Smooth muscle cell (in vitro differentiated cells): ENCODE results near the gene DLX6. TPM values are rescaled to one million over a fixed set of nuclear protein-coding genes. Genes with fewer than 3 reads are reported as not detected.

Experiments
- DNase-seq: peaks from one replicate; lab custom pipeline; 2025; ENCODE audit not compliant: unreplicated experiment; lab: John Stamatoyannopoulos, UW
- H2AFZ ChIP-seq: fragments of 200-600 bp; sonication (generic); 2 replicates; pipeline ENCODE4 v1.6.0; 2016; ENCODE audit warnings: antibody characterized with exemption, low read depth, mild to moderate bottlenecking
- H3F3A ChIP-seq: fragments of 200-600 bp; sonication (generic); 2 replicates; pipeline ENCODE4 v1.6.0; 2017; ENCODE audit warnings: antibody characterized with exemption, low read depth
- H3K27ac ChIP-seq: fragments of 200-600 bp; sonication (generic); 2 replicates; pipeline ENCODE4 v1.5.1; 2016; ENCODE audit warnings: low read depth, mild to moderate bottlenecking
- H3K27me3 ChIP-seq: fragments of 200-600 bp; sonication (generic); 2 replicates; pipeline ENCODE4 v1.6.1; 2016; ENCODE audit warnings: low read depth, mild to moderate bottlenecking
- H3K36me3 ChIP-seq: fragments of 200-600 bp; sonication (generic); 2 replicates; pipeline ENCODE4 v1.5.1; 2016; ENCODE audit warnings: low read depth
- H3K4me1 ChIP-seq: fragments of 200-600 bp; sonication (generic); 2 replicates; pipeline ENCODE4 v1.5.1; 2016; ENCODE audit warnings: low read depth
- H3K4me2 ChIP-seq: fragments of 200-600 bp; sonication (generic); 2 replicates; pipeline ENCODE4 v1.6.0; 2016; ENCODE audit warnings: mild to moderate bottlenecking
- H3K4me3 ChIP-seq: fragments of 200-600 bp; sonication (generic); 2 replicates; pipeline ENCODE4 v1.5.1; 2016; ENCODE audit warnings: mild to moderate bottlenecking
- H3K79me2 ChIP-seq: fragments of 200-600 bp; sonication (generic); 2 replicates; pipeline ENCODE4 v1.6.0; 2016; ENCODE audit warnings: low read depth, mild to moderate bottlenecking
- H3K9ac ChIP-seq: fragments of 200-600 bp; sonication (generic); 2 replicates; pipeline ENCODE4 v1.6.0; 2016; ENCODE audit warnings: low read depth
- H3K9me3 ChIP-seq: fragments of 200-600 bp; sonication (generic); replicated peaks from 2 replicates; pipeline ENCODE4 v1.5.1; 2016; ENCODE audit warnings: low read depth
- H4K20me1 ChIP-seq: fragments of 200-600 bp; sonication (generic); 2 replicates; pipeline ENCODE4 v1.6.0; 2016; ENCODE audit warnings: low read depth
- WGBS: methylation state at CpG from one replicate; pipeline ENCODE4 v1.1.7; 2016; ENCODE audit warnings: low lambda C conversion rate; 5-methylcytosine and 5-hydroxymethylcytosine counted together
- polyA plus RNA-seq: library from polyadenylated mRNA; unstranded; fragments of >200 nt; fragmentation: Nextera tagmentation; extraction: Ambion mirVana; gene quantifications from 2 replicates; pipeline ENCODE4 v1.2.1, GENCODE V29; 2016
- small RNA-seq: library from RNA; depleted of rRNA; stranded (forward); fragments of <200 nt; gene quantifications from one replicate; pipeline ENCODE3, GENCODE V24; 2014
- total RNA-seq: library from RNA; depleted of rRNA; stranded (reverse); fragments of >200 nt; gene quantifications from 2 replicates; pipeline ENCODE4 v1.2.3, GENCODE V29; 2014
- TF ChIP-seq, protein P1 (sequence below): fragments of 200-600 bp; sonication (generic); IDR thresholded peaks from 2 replicates; pipeline ENCODE4 v1.5.1; 2017; ENCODE audit warnings: borderline replicate concordance, mild to moderate bottlenecking, antibody characterized with exemption; ENCODE audit not compliant: insufficient read depth, poor library complexity, severe bottlenecking

Gene DLX6
- total and polyA plus RNA-seq, 2 experiments from 2014 or later: 0.43 to 2.6 TPM

DNA sequence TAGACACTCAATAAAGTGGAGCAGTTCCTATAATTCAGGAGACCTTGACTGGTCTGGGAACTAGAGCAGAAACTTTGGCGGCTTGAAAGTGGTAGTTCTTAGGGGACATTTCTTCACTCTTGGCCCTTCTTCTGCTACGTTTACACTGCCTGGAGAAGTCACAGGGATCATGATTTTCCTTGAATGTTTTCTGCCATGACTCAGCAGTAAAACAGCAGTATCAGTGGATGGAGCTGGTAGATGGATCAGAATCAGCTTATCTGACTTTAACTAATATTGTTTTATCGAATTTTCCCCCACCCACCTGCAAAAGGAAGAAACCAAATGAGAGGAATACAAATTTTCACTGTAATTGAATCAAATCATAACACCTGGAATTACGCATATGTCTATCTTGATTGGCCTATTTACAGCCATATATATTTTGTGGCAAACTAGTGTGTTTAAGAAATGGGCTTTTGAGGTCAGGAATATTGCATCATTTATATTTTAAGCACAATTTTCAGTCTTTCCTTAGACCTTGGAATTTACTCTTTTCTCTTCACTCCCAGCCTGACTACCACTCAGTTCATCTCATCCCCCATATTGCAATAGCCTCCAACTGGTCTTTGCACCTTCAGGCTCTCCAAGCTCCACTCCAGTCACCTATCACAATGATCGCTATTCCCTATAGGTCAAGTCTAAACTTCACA lies 34.2 kb downstream of the DLX6 start:
- TF ChIP-seq, protein P1, sequence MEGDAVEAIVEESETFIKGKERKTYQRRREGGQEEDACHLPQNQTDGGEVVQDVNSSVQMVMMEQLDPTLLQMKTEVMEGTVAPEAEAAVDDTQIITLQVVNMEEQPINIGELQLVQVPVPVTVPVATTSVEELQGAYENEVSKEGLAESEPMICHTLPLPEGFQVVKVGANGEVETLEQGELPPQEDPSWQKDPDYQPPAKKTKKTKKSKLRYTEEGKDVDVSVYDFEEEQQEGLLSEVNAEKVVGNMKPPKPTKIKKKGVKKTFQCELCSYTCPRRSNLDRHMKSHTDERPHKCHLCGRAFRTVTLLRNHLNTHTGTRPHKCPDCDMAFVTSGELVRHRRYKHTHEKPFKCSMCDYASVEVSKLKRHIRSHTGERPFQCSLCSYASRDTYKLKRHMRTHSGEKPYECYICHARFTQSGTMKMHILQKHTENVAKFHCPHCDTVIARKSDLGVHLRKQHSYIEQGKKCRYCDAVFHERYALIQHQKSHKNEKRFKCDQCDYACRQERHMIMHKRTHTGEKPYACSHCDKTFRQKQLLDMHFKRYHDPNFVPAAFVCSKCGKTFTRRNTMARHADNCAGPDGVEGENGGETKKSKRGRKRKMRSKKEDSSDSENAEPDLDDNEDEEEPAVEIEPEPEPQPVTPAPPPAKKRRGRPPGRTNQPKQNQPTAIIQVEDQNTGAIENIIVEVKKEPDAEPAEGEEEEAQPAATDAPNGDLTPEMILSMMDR: no peak

DNA sequence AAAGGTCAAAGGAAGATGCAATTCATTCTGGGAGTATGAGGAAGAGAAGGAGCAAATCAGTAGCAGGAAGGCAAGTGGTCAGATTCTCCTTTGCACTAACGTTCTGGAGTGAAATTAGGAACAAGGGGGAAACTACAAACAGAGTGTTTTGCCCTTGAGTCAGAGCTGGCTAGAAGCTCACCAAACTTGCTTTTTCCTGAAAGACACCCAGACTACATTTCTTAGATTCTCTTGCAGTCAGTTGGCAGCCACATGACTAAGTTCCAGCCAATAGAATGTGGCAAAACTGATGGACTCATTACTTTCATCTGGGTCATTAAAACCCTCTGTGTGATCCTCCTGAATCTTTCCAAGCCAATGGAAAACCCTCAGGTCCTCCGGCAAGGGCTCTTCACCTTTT lies 37.9 kb downstream of the DLX6 start:
- 39% methylated on average over 2 of the region's 2 CpGs for WGBS
- H3K36me3 ChIP-seq: no peaks in the 10 kb centered on the region
- H4K20me1 ChIP-seq: no peaks in the 10 kb centered on the region
- H3K79me2 ChIP-seq: no peaks in the 10 kb centered on the region
- TF ChIP-seq, protein P1: no peak
- H3K27ac ChIP-seq: peak overlapping the region; percentile 45
- H3K27me3 ChIP-seq: no peaks in the 10 kb centered on the region
- no peak overlapping the region for H3K4me2 ChIP-seq
- H3F3A ChIP-seq: no peaks in the 10 kb centered on the region
- no peaks in the 10 kb centered on the region for H3K4me1 ChIP-seq
- H3K9ac ChIP-seq: no peak overlapping the region
- no peaks in the 10 kb centered on the region for H3K9me3 ChIP-seq
- no peak overlapping the region for H3K4me3 ChIP-seq
- no peak for DNase-seq
- H2AFZ ChIP-seq: no peak overlapping the region

More for the DNA sequence above, 34.2 kb downstream of the DLX6 start:
- H3K9ac ChIP-seq: no peak overlapping the region
- H4K20me1 ChIP-seq: no peaks in the 10 kb centered on the region
- no peaks in the 10 kb centered on the region for H3K9me3 ChIP-seq
- no peaks in the 10 kb centered on the region for H3K4me1 ChIP-seq
- no peaks in the 10 kb centered on the region for H3K27me3 ChIP-seq
- H3K4me3 ChIP-seq: no peak overlapping the region
- DNase-seq: no peak
- no peak overlapping the region for H2AFZ ChIP-seq
- H3K27ac ChIP-seq: no peak overlapping the region
- no peak overlapping the region for H3K4me2 ChIP-seq
- H3K79me2 ChIP-seq: no peaks in the 10 kb centered on the region
- H3F3A ChIP-seq: no peaks in the 10 kb centered on the region
- no peaks in the 10 kb centered on the region for H3K36me3 ChIP-seq
- 80% methylated on average over 5 of the region's 5 CpGs for WGBS

Small RNA genes lying within 50 kb of the gene (small RNA-seq; reads per million reads assigned to genes)
- not detected for gene RF01778
- not detected for gene RF01887
- gene RF01888: not detected

Other genes starting within 250 kb of the DLX6 start
- 1.2 and 3.5 TPM in 2 replicates for gene DLX5, start 19.3 kb downstream of the DLX6 start, total RNA-seq
- gene DLX5, start 19.3 kb downstream of the DLX6 start, polyA plus RNA-seq: 4.3 and 15.0 TPM in 2 replicates
- 15.6 and 25.6 TPM in 2 replicates for gene SDHAF3, start 112.1 kb downstream of the DLX6 start, total RNA-seq
- 28.5 and 29.1 TPM in 2 replicates for gene SDHAF3, start 112.1 kb downstream of the DLX6 start, polyA plus RNA-seq